ENCODE measurements around the gene SRI.

DNA sequence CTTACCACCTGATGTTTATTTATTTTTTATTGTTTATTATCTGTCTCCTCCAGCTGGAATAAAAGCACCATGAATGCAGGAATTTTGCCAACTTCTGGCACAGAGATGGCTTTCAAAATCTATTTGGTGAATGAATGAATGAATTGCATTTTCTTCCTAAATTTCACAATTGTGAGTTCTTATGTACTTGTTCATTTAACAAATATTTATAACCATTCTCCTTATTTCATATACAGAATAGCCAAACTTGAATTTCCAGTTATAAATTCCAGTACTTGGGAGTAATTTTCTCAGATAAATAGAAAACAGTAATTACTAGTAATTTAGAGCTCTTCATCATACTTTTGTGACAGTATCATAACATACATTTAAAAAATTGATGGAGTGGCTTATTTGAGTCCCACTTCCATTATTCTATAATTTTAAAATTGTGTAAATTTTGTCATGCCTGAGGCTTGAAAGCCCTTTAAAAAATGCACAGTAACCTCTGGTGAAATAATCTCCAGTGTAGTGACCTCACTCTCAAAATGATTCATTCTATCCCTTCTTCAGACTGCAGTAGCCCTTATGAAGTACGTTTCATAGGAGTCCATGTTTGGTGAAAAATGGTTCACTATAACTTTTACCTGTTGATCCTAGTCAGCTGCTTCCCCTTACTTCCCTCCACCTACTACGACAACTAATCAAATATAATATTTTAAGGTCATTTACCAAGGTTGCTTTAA, 40.0 kb upstream of the SRI start:
- no peak for TF ChIP-seq GATA3 (IDR thresholded peaks at IDR 0.05; ENCODE audit: low read depth, low read length)
- TF ChIP-seq GATA2 (IDR thresholded peaks at IDR 0.05; ENCODE audit: low read depth, low read length): no peak
